Middle frontal gyrus (tissue), 1 donor: ENCODE measurements around the gene NAGPA.
"Not testable (repeated sequence)": the region's sequence is repeated elsewhere in the genome, so short reads cannot be mapped to it uniquely, and the experiment has no call there.

Experiments
- DNase-seq: peaks from one replicate; pipeline ENCODE4 v3.0.0-alpha.2; 2015; ENCODE audit warnings: low spot score; ENCODE audit errors: extremely low spot score

The NAGPA gene

GRCh38 chr16:5033256-5034166 is at the start of gene NAGPA:
Gene NAGPA (minus strand): TSS chr16:5033935. CDS start chr16:5033914, 21 bp downstream.
- DNase-seq = peak; percentile 68

- DNase-seq = not testable (repeated sequence)
Measured at GRCh38 chr16:5080996-5081395, 47.3 kb upstream of the NAGPA start.

- DNase-seq = not testable (repeated sequence)
Measured at GRCh38 chr16:5080461-5080860, 46.7 kb upstream of the NAGPA start.

GRCh38 chr16:5078626-5079025 is 44.9 kb upstream of the NAGPA start:
- DNase-seq = no peak

GRCh38 chr16:5077304-5077703 is 43.6 kb upstream of the NAGPA start:
- DNase-seq = no peak

- no peak for DNase-seq
Measured at GRCh38 chr16:5075637-5076036, 41.9 kb upstream of the NAGPA start.

- not testable (repeated sequence) for DNase-seq
Measured at GRCh38 chr16:5073771-5074170, 40.0 kb upstream of the NAGPA start.

GRCh38 chr16:5073279-5073629 is 39.5 kb upstream of the NAGPA start:
- DNase-seq = no peak

GRCh38 chr16:5072334-5073278 is 38.9 kb upstream of the NAGPA start:
- DNase-seq = no peak

GRCh38 chr16:5071681-5072333 is 38.1 kb upstream of the NAGPA start, which contains the start of gene ALG1:
Gene ALG1 (plus strand): TSS chr16:5071843. CDS start chr16:5071850, 7 bp downstream.
- DNase-seq = peak; percentile 82

GRCh38 chr16:5071341-5071680 is 37.6 kb upstream of the NAGPA start:
- DNase-seq = no peak

GRCh38 chr16:5070431-5071186 is 36.9 kb upstream of the NAGPA start:
- no peak for DNase-seq

- no peak for DNase-seq
Measured at GRCh38 chr16:5069854-5070253, 36.1 kb upstream of the NAGPA start.

GRCh38 chr16:5069048-5069447 is 35.3 kb upstream of the NAGPA start:
- no peak for DNase-seq

GRCh38 chr16:5066511-5066910 is 32.8 kb upstream of the NAGPA start:
- no peak for DNase-seq

GRCh38 chr16:5065813-5066212 is 32.1 kb upstream of the NAGPA start, which contains the start of gene C16orf89:
Gene C16orf89 (minus strand): TSS chr16:5065956. CDS start chr16:5065908, 48 bp downstream.
- no peak for DNase-seq

- DNase-seq = no peak
Measured at GRCh38 chr16:5065326-5065725, 31.6 kb upstream of the NAGPA start.

- DNase-seq = no peak
Measured at GRCh38 chr16:5064915-5065314, 31.2 kb upstream of the NAGPA start.

- DNase-seq = no peak
Measured at GRCh38 chr16:5062790-5063765, 29.3 kb upstream of the NAGPA start.
